C4-2B (cell line): ENCODE measurements around the gene TARP.

Experiments used
- ZFX ChIP-seq: fragments of 450-650 bp; IDR thresholded peaks from 2 replicates; pipeline ENCODE4 v1.6.1; 2017
- TF ChIP-seq, protein P1 (sequence below): fragments of 450-650 bp; conservative IDR thresholded peaks from 2 replicates; pipeline ENCODE4 v1.5.1; 2017; ENCODE audit warnings: mild to moderate bottlenecking

DNA sequence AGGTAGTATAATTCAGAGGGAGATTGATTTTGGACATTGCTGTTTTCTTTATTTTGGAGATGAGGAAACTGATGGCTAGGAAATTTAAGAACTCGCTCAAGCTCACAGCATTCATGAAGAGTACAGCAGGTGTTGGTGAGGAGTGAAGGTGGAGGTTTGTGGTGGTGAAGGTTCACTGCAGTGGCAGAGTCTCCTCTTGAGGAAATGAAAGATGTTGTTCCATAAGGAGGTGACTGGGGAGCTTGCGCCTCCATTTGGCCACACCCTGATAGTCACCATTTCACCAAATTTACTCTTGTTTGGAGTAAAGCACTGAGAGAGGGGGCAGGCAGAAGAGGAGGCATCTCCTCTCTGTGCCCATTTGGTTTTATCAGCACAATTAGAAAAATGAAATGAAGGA, 46.4 kb upstream of the TARP start:
- TF ChIP-seq, protein P1, sequence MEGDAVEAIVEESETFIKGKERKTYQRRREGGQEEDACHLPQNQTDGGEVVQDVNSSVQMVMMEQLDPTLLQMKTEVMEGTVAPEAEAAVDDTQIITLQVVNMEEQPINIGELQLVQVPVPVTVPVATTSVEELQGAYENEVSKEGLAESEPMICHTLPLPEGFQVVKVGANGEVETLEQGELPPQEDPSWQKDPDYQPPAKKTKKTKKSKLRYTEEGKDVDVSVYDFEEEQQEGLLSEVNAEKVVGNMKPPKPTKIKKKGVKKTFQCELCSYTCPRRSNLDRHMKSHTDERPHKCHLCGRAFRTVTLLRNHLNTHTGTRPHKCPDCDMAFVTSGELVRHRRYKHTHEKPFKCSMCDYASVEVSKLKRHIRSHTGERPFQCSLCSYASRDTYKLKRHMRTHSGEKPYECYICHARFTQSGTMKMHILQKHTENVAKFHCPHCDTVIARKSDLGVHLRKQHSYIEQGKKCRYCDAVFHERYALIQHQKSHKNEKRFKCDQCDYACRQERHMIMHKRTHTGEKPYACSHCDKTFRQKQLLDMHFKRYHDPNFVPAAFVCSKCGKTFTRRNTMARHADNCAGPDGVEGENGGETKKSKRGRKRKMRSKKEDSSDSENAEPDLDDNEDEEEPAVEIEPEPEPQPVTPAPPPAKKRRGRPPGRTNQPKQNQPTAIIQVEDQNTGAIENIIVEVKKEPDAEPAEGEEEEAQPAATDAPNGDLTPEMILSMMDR, result no peak
- no peak for TF ChIP-seq ZFX
